ENCODE results near the gene TSHZ1. TPM values are rescaled to one million over a fixed set of nuclear protein-coding genes. Genes with fewer than 3 reads are reported as not detected.
A peak's percentile ranks its signal among the peaks of the same experiment; 100 is the strongest.

Gene TSHZ1
- total RNA-seq, 4 donors from 2014 or later: 17.9 to 41.7 (median 32.2) TPM

- WGBS: 73% methylated on average over 5 of the region's 5 CpGs
- Histone ChIP-seq H3K27ac (replicated peaks in 1 of 4) (no peak overlapping the region), H3K36me3 (no peaks in the 10 kb centered on the region), H3K4me3 (no peak overlapping the region), H3K4me1 (peaks cover 34 to 90% (median 73%) of the 10 kb centered on the region in 4 donors), H3K9me3 (no peaks in the 10 kb centered on the region), H3K27me3 (no peaks in the 10 kb centered on the region)
- TF ChIP-seq CTCF (IDR thresholded peaks at IDR 0.05) (no peak), POLR2AphosphoS5 (IDR thresholded peaks at IDR 0.05) (no peak), POLR2A (IDR thresholded peaks at IDR 0.05; ENCODE audit: low read depth) (no peak), EP300 (IDR thresholded peaks at IDR 0.05) (no peak)
- intact Hi-C loops (cut with DNase I): no loop called here
- no peak for DNase-seq (ENCODE audit: extremely low spot score)
These were observed 40.9 kb downstream of the TSHZ1 start for GRCh38 chr18:75251466-75251865.

- no peak for DNase-seq (ENCODE audit: extremely low spot score)
- peak overlapping the region in 1 of 4 donors; percentile 13 for H3K27ac ChIP-seq (replicated peaks in 1 of 4)
- TF ChIP-seq EP300 (IDR thresholded peaks at IDR 0.05): no peak
- TF ChIP-seq POLR2AphosphoS5 (IDR thresholded peaks at IDR 0.05): no peak
- no peak for TF ChIP-seq POLR2A (IDR thresholded peaks at IDR 0.05; ENCODE audit: low read depth)
- no peak for TF ChIP-seq CTCF (IDR thresholded peaks at IDR 0.05)
These were observed 41.5 kb downstream of the TSHZ1 start for GRCh38 chr18:75252136-75252535.

GRCh38 chr18:75253043-75253442 is 42.4 kb downstream of the TSHZ1 start:
- TF ChIP-seq POLR2A (IDR thresholded peaks at IDR 0.05; ENCODE audit: low read depth) (no peak), POLR2AphosphoS5 (IDR thresholded peaks at IDR 0.05) (no peak), EP300 (IDR thresholded peaks at IDR 0.05) (no peak), CTCF (IDR thresholded peaks at IDR 0.05) (no peak)
- Histone ChIP-seq H3K4me1 (peaks cover 29 to 95% (median 74%) of the 10 kb centered on the region in 4 donors), H3K27me3 (no peaks in the 10 kb centered on the region), H3K9me3 (no peaks in the 10 kb centered on the region), H3K36me3 (no peaks in the 10 kb centered on the region), H3K27ac (replicated peaks in 1 of 4) (peak overlapping the region in 2 of 4 donors; percentile 8 to 48), H3K4me3 (no peak overlapping the region)
- WGBS: 92% methylated on average over 1 of the region's 1 CpG
- no peak for DNase-seq (ENCODE audit: extremely low spot score)
- intact Hi-C loops (cut with DNase I): no loop called here

More at GRCh38 chr18:75252136-75252535, 41.5 kb downstream of the TSHZ1 start:
- intact Hi-C loops (cut with DNase I): no loop called here
- H3K4me1 ChIP-seq: peaks cover 29 to 90% (median 72%) of the 10 kb centered on the region in 4 donors
- H3K9me3 ChIP-seq: no peaks in the 10 kb centered on the region
- H3K4me3 ChIP-seq: no peak overlapping the region
- H3K27me3 ChIP-seq: no peaks in the 10 kb centered on the region
- H3K36me3 ChIP-seq: no peaks in the 10 kb centered on the region
- 44% methylated on average over 2 of the region's 2 CpGs for WGBS

GRCh38 chr18:75253784-75254183 is 43.2 kb downstream of the TSHZ1 start:
- TF ChIP-seq POLR2AphosphoS5 (IDR thresholded peaks at IDR 0.05) (no peak), POLR2A (IDR thresholded peaks at IDR 0.05; ENCODE audit: low read depth) (no peak), EP300 (IDR thresholded peaks at IDR 0.05) (no peak), CTCF (IDR thresholded peaks at IDR 0.05) (no peak)
- Histone ChIP-seq H3K4me1 (peaks cover 29 to 89% (median 68%) of the 10 kb centered on the region in 4 donors), H3K36me3 (no peaks in the 10 kb centered on the region), H3K27me3 (no peaks in the 10 kb centered on the region), H3K27ac (replicated peaks in 1 of 4) (peak overlapping the region in 3 of 4 donors; percentile 20 to 48 (median 46)), H3K9me3 (no peaks in the 10 kb centered on the region), H3K4me3 (no peak overlapping the region)
- 77% methylated on average over 4 of the region's 4 CpGs for WGBS
- intact Hi-C loops (cut with DNase I): no loop called here
- no peak for DNase-seq (ENCODE audit: extremely low spot score)

GRCh38 chr18:75255094-75255493 is 44.5 kb downstream of the TSHZ1 start:
- H3K4me1 ChIP-seq: peaks cover 29 to 80% (median 60%) of the 10 kb centered on the region in 4 donors

More at GRCh38 chr18:75255094-75255493, 44.5 kb downstream of the TSHZ1 start:
- no peak for DNase-seq (ENCODE audit: extremely low spot score)
- no peak overlapping the region for H3K4me3 ChIP-seq
- H3K27ac ChIP-seq (replicated peaks in 1 of 4): no peak overlapping the region
- no peaks in the 10 kb centered on the region for H3K27me3 ChIP-seq
- no peaks in the 10 kb centered on the region for H3K36me3 ChIP-seq
- no peaks in the 10 kb centered on the region for H3K9me3 ChIP-seq
- 93% methylated on average over 3 of the region's 3 CpGs for WGBS
- intact Hi-C loops (cut with DNase I): no loop called here
- TF ChIP-seq POLR2A (IDR thresholded peaks at IDR 0.05; ENCODE audit: low read depth) (no peak), EP300 (IDR thresholded peaks at IDR 0.05) (no peak), CTCF (IDR thresholded peaks at IDR 0.05) (no peak)
